Fibroblast of lung (primary cell): ENCODE results near the gene MRPL53.

Experiments used
- CTCF ChIP-seq, 2 donors: IDR thresholded peaks in 1 of 2; conservative IDR thresholded peaks in 1 of 2; 1 replicate in 1 of 2; 2 replicates in 1 of 2; pipeline ENCODE4 v1.5.1; 2011 to 2012; ENCODE audit warnings: low read length in 2 of 2, control low read depth in 1 of 2, inconsistent platforms in 1 of 2, low read depth in 1 of 2, mild to moderate bottlenecking in 1 of 2
- EZH2 ChIP-seq: IDR thresholded peaks from 2 replicates; pipeline ENCODE4 v1.5.1; 2012; ENCODE audit warnings: low read length, control low read depth, mild to moderate bottlenecking; ENCODE audit errors: missing control alignments

- no peak for TF ChIP-seq CTCF (conservative IDR thresholded peaks at IDR 0.05 in 1 of 2, IDR thresholded peaks at IDR 0.05 in 1 of 2; ENCODE audit: low read depth in 1 of 2, low read length in 2 of 2)
- no peak for TF ChIP-seq EZH2
These were observed 44.2 kb upstream of the MRPL53 start for GRCh38 chr2:74516650-74517049.
